ENCODE data around the gene STAT5A. TPM values are rescaled to one million over a fixed set of nuclear protein-coding genes. Genes with fewer than 3 reads are reported as not detected.

The STAT5A gene
- total and polyA plus RNA-seq, 2 experiments from 2014 or later: 2.3 to 18.1 TPM

DNA sequence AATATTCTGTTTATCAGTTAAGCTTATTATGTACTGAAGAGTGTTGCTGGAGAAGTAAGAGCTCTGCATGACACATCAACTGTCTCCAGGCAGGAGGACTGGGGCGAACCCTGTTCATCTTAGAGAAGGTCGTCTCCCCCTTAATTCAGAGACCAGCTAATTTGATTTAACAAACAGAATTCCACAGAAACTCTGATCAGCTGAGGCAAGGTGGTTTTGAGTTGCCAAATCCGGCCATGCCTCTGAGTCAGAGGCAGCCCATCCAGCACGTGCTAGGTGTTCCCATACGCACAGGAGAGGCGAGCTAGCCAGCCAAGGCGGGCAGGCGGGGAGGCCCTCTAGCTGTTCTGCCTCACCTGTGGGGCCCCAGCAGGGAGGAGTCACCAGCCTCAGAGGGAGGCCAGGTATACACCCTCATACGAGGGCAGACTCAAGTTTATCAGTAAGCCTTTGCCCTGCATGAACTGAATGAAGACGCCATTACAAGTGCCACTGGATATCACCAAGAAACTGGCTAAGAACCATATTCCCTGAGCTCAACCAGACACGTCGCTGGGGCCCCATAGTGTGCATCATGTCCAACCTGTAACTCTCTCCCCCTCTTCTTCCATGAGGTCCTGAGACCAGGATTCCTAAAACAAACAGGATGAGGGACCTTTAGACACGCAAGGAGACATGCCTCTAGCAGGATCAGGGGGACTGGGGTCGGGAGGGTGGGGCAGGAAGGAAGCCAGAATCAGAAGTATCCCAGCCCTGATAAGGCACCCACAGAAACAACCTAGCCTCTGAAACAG, 25.7 kb downstream of the STAT5A start:
- Histone ChIP-seq H3K4me1 (ENCODE audit: insufficient read depth) (peaks cover 23% of the 10 kb centered on the region), H3K27ac (ENCODE audit: low read depth) (peak overlapping the region; percentile 74), H3K79me2 (replicated peaks; ENCODE audit: insufficient read depth) (no peaks in the 10 kb centered on the region), H4K20me1 (replicated peaks; ENCODE audit: insufficient read depth) (no peaks in the 10 kb centered on the region; the same call in 1 of the 2 replicates), H3K4me2 (no peak overlapping the region), H3F3A (replicated peaks; ENCODE audit: low read depth) (peaks cover 26% of the 10 kb centered on the region), H3K4me3 (no peak overlapping the region), H3K27me3 (ENCODE audit: insufficient read depth) (no peaks in the 10 kb centered on the region), H3K9me2 (ENCODE audit: insufficient read depth) (no peaks in the 10 kb centered on the region), H2AFZ (no peak overlapping the region), H3K36me3 (ENCODE audit: insufficient read depth) (peaks cover 17% of the 10 kb centered on the region)
- Mint-ChIP-seq H3K4me3 (no peak overlapping the region), H3K4me1 (peaks cover 41% of the 10 kb centered on the region), H3K27ac (peak overlapping the region; percentile 40; the same call in 1 of the 2 replicates), H3K36me3 (ENCODE audit: low read depth) (peaks cover 27% of the 10 kb centered on the region), H3K9me3 (no peaks in the 10 kb centered on the region; the same call in 2 of the 3 replicates), H3K27me3 (ENCODE audit: insufficient read depth, low read depth, poor library complexity) (peaks cover 11% of the 10 kb centered on the region)
- DNase-seq (ENCODE audit: low spot score) (no peak), ATAC-seq (no peak)
- TF ChIP-seq STAT1 (IDR thresholded peaks at IDR 0.05; ENCODE audit: unreplicated experiment): no peak
- TF ChIP-seq POLR2AphosphoS5 (IDR thresholded peaks at IDR 0.05; ENCODE audit: low read depth): no peak
- no peak for TF ChIP-seq NANOG (IDR thresholded peaks at IDR 0.05; ENCODE audit: borderline replicate concordance)
- TF ChIP-seq, protein P1, sequence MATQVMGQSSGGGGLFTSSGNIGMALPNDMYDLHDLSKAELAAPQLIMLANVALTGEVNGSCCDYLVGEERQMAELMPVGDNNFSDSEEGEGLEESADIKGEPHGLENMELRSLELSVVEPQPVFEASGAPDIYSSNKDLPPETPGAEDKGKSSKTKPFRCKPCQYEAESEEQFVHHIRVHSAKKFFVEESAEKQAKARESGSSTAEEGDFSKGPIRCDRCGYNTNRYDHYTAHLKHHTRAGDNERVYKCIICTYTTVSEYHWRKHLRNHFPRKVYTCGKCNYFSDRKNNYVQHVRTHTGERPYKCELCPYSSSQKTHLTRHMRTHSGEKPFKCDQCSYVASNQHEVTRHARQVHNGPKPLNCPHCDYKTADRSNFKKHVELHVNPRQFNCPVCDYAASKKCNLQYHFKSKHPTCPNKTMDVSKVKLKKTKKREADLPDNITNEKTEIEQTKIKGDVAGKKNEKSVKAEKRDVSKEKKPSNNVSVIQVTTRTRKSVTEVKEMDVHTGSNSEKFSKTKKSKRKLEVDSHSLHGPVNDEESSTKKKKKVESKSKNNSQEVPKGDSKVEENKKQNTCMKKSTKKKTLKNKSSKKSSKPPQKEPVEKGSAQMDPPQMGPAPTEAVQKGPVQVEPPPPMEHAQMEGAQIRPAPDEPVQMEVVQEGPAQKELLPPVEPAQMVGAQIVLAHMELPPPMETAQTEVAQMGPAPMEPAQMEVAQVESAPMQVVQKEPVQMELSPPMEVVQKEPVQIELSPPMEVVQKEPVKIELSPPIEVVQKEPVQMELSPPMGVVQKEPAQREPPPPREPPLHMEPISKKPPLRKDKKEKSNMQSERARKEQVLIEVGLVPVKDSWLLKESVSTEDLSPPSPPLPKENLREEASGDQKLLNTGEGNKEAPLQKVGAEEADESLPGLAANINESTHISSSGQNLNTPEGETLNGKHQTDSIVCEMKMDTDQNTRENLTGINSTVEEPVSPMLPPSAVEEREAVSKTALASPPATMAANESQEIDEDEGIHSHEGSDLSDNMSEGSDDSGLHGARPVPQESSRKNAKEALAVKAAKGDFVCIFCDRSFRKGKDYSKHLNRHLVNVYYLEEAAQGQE (IDR thresholded peaks at IDR 0.05; ENCODE audit: unreplicated experiment): no peak
- TF ChIP-seq, protein P2, sequence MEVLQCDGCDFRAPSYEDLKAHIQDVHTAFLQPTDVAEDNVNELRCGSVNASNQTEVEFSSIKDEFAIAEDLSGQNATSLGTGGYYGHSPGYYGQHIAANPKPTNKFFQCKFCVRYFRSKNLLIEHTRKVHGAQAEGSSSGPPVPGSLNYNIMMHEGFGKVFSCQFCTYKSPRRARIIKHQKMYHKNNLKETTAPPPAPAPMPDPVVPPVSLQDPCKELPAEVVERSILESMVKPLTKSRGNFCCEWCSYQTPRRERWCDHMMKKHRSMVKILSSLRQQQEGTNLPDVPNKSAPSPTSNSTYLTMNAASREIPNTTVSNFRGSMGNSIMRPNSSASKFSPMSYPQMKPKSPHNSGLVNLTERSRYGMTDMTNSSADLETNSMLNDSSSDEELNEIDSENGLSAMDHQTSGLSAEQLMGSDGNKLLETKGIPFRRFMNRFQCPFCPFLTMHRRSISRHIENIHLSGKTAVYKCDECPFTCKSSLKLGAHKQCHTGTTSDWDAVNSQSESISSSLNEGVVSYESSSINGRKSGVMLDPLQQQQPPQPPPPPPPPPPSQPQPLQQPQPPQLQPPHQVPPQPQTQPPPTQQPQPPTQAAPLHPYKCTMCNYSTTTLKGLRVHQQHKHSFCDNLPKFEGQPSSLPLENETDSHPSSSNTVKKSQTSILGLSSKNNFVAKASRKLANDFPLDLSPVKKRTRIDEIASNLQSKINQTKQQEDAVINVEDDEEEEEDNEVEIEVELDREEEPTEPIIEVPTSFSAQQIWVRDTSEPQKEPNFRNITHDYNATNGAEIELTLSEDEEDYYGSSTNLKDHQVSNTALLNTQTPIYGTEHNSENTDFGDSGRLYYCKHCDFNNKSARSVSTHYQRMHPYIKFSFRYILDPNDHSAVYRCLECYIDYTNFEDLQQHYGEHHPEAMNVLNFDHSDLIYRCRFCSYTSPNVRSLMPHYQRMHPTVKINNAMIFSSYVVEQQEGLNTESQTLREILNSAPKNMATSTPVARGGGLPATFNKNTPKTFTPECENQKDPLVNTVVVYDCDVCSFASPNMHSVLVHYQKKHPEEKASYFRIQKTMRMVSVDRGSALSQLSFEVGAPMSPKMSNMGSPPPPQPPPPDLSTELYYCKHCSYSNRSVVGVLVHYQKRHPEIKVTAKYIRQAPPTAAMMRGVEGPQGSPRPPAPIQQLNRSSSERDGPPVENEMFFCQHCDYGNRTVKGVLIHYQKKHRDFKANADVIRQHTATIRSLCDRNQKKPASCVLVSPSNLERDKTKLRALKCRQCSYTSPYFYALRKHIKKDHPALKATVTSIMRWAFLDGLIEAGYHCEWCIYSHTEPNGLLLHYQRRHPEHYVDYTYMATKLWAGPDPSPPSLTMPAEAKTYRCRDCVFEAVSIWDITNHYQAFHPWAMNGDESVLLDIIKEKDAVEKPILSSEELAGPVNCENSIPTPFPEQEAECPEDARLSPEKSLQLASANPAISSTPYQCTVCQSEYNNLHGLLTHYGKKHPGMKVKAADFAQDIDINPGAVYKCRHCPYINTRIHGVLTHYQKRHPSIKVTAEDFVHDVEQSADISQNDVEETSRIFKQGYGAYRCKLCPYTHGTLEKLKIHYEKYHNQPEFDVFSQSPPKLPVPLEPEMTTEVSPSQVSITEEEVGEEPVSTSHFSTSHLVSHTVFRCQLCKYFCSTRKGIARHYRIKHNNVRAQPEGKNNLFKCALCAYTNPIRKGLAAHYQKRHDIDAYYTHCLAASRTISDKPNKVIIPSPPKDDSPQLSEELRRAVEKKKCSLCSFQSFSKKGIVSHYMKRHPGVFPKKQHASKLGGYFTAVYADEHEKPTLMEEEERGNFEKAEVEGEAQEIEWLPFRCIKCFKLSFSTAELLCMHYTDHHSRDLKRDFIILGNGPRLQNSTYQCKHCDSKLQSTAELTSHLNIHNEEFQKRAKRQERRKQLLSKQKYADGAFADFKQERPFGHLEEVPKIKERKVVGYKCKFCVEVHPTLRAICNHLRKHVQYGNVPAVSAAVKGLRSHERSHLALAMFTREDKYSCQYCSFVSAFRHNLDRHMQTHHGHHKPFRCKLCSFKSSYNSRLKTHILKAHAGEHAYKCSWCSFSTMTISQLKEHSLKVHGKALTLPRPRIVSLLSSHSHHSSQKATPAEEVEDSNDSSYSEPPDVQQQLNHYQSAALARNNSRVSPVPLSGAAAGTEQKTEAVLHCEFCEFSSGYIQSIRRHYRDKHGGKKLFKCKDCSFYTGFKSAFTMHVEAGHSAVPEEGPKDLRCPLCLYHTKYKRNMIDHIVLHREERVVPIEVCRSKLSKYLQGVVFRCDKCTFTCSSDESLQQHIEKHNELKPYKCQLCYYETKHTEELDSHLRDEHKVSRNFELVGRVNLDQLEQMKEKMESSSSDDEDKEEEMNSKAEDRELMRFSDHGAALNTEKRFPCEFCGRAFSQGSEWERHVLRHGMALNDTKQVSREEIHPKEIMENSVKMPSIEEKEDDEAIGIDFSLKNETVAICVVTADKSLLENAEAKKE (CRISPR knock-in tag; IDR thresholded peaks at IDR 0.05): no peak
- TF ChIP-seq, protein P3, sequence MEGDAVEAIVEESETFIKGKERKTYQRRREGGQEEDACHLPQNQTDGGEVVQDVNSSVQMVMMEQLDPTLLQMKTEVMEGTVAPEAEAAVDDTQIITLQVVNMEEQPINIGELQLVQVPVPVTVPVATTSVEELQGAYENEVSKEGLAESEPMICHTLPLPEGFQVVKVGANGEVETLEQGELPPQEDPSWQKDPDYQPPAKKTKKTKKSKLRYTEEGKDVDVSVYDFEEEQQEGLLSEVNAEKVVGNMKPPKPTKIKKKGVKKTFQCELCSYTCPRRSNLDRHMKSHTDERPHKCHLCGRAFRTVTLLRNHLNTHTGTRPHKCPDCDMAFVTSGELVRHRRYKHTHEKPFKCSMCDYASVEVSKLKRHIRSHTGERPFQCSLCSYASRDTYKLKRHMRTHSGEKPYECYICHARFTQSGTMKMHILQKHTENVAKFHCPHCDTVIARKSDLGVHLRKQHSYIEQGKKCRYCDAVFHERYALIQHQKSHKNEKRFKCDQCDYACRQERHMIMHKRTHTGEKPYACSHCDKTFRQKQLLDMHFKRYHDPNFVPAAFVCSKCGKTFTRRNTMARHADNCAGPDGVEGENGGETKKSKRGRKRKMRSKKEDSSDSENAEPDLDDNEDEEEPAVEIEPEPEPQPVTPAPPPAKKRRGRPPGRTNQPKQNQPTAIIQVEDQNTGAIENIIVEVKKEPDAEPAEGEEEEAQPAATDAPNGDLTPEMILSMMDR (conservative IDR thresholded peaks at IDR 0.05; ENCODE audit: low read depth in 2 of 2): no peak
- no peak for TF ChIP-seq EZH2 (IDR thresholded peaks at IDR 0.05; ENCODE audit: low read depth, unreplicated experiment)
- no peak for TF ChIP-seq CREB1 (CRISPR knock-in tag; IDR thresholded peaks at IDR 0.05; ENCODE audit: low read depth)
- no peak for TF ChIP-seq ZNF114 (CRISPR knock-in tag; IDR thresholded peaks at IDR 0.05)
- TF ChIP-seq, protein P4, sequence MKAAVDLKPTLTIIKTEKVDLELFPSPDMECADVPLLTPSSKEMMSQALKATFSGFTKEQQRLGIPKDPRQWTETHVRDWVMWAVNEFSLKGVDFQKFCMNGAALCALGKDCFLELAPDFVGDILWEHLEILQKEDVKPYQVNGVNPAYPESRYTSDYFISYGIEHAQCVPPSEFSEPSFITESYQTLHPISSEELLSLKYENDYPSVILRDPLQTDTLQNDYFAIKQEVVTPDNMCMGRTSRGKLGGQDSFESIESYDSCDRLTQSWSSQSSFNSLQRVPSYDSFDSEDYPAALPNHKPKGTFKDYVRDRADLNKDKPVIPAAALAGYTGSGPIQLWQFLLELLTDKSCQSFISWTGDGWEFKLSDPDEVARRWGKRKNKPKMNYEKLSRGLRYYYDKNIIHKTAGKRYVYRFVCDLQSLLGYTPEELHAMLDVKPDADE (IDR thresholded peaks at IDR 0.05): no peak
- TF ChIP-seq ZNF331 (CRISPR knock-in tag; IDR thresholded peaks at IDR 0.05; ENCODE audit: low read depth): no peak
- TF ChIP-seq JUNB (IDR thresholded peaks at IDR 0.05; ENCODE audit: unreplicated experiment): no peak
- no peak for TF ChIP-seq EZH2phosphoT487 (IDR thresholded peaks at IDR 0.05; ENCODE audit: unreplicated experiment)

Data from GM23338 (cell line).